Neutrophil (primary cell): ENCODE results near the gene GID4.

Experiments used
- H3K27ac ChIP-seq: fragments of 200-600 bp; sonication (generic); 2 replicates; pipeline ENCODE4 v1.5.1; 2016; ENCODE audit warnings: mild to moderate bottlenecking, moderate library complexity
- H3K27me3 ChIP-seq: fragments of 200-600 bp; sonication (generic); 2 replicates; pipeline ENCODE4 v1.6.0; 2016; ENCODE audit warnings: mild to moderate bottlenecking
- H3K36me3 ChIP-seq: fragments of 200-600 bp; sonication (generic); 2 replicates; pipeline ENCODE4 v1.5.1; 2017
- H3K4me1 ChIP-seq, 2 experiments: fragments of 200-600 bp in 1 of 2; sonication (generic) in 1 of 2; 1 replicate in 1 of 2; 2 replicates in 1 of 2; pipeline versions ENCODE4 v1.5.1 to v1.6.1; 2013 to 2016; ENCODE audit warnings: low read depth in 1 of 2, low read length in 1 of 2, mild to moderate bottlenecking in 1 of 2, moderate library complexity in 1 of 2; ENCODE audit not compliant: control insufficient read depth in 1 of 2, insufficient read depth in 1 of 2
- H3K4me3 ChIP-seq, 2 experiments: fragments of 200-600 bp in 1 of 2; sonication (generic) in 1 of 2; 1 replicate in 1 of 2; 2 replicates in 1 of 2; pipeline ENCODE4 v1.5.1; 2013 to 2016; ENCODE audit warnings: low read depth in 1 of 2, low read length in 1 of 2, mild to moderate bottlenecking in 1 of 2, moderate library complexity in 1 of 2
- H3K9me3 ChIP-seq: fragments of 200-600 bp; sonication (generic); 2 replicates; pipeline ENCODE4 v1.5.1; 2016
- TF ChIP-seq, protein P1 (sequence below): fragments of 200-600 bp; sonication (generic); IDR thresholded peaks from 2 replicates; pipeline ENCODE4 v1.5.1; 2016; ENCODE audit warnings: antibody characterized with exemption

Gene GID4

DNA sequence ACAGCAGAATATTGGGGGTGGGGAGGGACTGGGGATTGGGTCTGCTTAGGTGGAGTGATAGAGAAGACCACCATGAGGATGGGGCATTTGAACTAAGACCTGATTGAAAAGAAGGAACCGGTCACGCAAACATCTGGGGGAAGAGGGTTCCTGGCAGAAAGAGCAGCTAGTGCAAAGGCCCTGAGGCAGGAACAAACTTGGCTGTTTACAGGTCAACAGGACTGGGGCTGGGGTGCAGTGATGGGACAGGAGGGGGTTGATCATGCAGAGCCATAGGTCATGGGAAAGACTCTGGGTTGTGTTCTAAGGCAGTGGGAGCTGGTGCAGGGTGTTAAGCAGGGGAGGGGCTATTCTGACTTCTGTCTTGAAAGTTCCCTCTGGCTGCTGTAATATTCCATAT, 50.4 kb downstream of the GID4 start:
- Histone ChIP-seq H3K27ac (no peak overlapping the region), H3K4me3 (no peak overlapping the region)

DNA sequence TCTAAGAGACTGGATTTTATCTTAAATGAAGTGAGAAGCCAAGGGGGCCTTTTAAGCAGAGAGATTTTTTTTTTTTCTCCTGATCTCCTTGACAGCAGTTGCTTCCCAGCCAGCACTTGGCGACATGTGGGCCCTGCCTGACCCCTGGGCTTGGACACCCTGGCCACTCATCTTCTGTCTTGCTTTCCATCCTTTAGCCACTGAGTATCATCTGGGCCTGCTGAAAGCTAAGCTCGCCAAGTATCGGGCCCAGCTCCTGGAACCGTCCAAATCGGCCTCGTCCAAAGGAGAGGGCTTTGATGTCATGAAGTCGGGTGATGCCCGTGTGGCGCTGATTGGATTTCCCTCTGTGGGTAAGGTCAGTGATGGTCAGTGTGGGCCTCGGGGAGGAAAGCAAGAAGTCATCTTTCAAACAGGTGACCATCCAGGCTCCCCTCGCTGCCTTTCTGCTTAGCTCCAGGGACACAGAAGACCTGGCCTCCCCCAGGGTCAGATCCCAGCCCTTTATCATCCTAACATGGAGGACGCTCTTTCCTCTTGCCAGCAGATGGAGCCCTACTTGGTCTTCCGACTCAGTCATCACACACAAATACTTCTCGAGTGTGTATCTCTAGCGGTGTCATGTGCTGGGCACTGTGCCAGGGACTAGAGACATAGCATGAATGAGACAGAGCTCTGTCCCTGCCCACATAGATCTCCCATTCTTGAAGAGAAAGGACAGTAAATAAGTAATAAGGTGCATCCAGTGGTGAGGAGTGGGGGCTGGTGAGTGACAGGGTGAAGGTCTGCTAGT, 54.6 kb downstream of the GID4 start:
- Histone ChIP-seq H3K4me3 (no peak overlapping the region), H3K9me3 (no peaks in the 10 kb centered on the region), H3K36me3 (peaks cover 43% of the 10 kb centered on the region), H3K27ac (no peak overlapping the region), H3K27me3 (no peaks in the 10 kb centered on the region), H3K4me1 (no peaks in the 10 kb centered on the region)
- TF ChIP-seq, protein P1, sequence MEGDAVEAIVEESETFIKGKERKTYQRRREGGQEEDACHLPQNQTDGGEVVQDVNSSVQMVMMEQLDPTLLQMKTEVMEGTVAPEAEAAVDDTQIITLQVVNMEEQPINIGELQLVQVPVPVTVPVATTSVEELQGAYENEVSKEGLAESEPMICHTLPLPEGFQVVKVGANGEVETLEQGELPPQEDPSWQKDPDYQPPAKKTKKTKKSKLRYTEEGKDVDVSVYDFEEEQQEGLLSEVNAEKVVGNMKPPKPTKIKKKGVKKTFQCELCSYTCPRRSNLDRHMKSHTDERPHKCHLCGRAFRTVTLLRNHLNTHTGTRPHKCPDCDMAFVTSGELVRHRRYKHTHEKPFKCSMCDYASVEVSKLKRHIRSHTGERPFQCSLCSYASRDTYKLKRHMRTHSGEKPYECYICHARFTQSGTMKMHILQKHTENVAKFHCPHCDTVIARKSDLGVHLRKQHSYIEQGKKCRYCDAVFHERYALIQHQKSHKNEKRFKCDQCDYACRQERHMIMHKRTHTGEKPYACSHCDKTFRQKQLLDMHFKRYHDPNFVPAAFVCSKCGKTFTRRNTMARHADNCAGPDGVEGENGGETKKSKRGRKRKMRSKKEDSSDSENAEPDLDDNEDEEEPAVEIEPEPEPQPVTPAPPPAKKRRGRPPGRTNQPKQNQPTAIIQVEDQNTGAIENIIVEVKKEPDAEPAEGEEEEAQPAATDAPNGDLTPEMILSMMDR, result no peak

More for the DNA sequence above, 50.4 kb downstream of the GID4 start:
- H3K27me3 ChIP-seq, result no peaks in the 10 kb centered on the region
- H3K36me3 ChIP-seq, result peaks cover 10% of the 10 kb centered on the region
- H3K4me1 ChIP-seq, result peaks cover 11 to 12% of the 10 kb centered on the region in 2 experiments
- TF ChIP-seq, protein P1, result no peak
- no peaks in the 10 kb centered on the region for H3K9me3 ChIP-seq

DNA sequence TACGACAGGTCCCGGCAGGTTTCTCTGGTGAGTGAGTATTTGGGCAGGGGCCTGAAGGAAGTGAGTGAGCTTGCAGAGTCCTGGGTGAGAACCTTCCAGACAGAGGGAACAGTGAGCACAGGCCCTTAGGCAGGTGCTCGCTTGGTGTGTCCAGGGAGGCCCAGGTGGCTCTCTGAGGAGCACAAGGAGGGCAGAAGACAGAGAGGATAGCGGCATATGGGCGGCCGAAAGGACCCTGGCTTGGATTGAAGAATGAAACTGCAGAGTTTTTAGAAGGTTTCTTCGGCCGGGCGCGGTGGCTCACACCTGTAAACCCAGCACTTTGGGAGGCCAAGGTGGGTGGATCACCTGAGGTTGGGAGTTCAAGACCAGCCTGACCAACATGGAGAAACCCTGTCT, 55.2 kb downstream of the GID4 start:
- H3K9me3 ChIP-seq, result no peaks in the 10 kb centered on the region
- no peak overlapping the region for H3K4me3 ChIP-seq
- H3K36me3 ChIP-seq, result peaks cover 48% of the 10 kb centered on the region
- no peaks in the 10 kb centered on the region for H3K27me3 ChIP-seq
- TF ChIP-seq, protein P1, result no peak
- H3K4me1 ChIP-seq, result no peaks in the 10 kb centered on the region
- H3K27ac ChIP-seq, result no peak overlapping the region

DNA sequence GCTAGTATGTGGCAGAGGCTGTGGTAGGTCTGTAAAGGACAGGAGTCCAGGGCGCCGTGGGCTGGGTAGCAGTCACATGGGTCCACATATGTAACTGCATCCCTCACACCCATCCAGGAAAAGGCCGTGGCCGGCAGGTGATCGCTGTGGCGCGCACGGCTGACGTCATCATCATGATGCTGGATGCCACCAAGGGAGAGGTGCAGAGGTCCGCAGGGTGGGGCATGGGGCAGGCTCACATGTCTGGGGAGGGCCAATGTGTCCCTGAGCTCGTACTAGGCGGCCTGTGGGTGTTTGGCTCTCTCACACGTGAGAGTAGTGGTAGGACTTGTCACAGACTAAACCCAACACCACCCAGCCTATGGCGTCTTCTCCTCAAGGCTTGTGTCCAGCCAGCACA, 60.3 kb downstream of the GID4 start:
- no peak overlapping the region for H3K27ac ChIP-seq
- H3K36me3 ChIP-seq, result peaks cover 79% of the 10 kb centered on the region
- H3K27me3 ChIP-seq, result no peaks in the 10 kb centered on the region
- H3K4me3 ChIP-seq, result no peak overlapping the region
- TF ChIP-seq, protein P1, result no peak
- peaks cover 0 to 3% of the 10 kb centered on the region in 2 experiments for H3K4me1 ChIP-seq
- no peaks in the 10 kb centered on the region for H3K9me3 ChIP-seq

DNA sequence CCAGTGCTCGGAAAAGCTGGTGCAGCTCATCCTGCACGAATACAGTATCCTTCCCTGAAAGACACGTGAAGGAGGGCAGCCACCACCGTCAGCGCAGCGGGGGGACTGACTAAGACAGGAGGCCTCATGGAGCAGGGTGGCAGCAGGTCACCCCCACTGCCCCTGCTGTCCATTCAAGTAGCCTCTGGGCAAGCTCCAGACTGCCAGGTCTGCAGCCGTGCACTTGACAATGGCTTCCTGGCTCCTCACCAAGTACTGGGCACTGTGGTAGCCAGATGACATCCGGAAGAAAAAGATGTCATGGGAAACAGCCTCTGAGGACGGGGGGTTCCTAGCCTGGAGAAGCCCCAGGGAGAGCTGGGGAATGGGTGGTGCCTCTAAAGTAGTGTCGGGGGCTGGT, 61.4 kb downstream of the GID4 start:
- H3K27ac ChIP-seq, result no peak overlapping the region
- TF ChIP-seq, protein P1, result no peak
- peaks cover 0 to 3% of the 10 kb centered on the region in 2 experiments for H3K4me1 ChIP-seq
- H3K27me3 ChIP-seq, result no peaks in the 10 kb centered on the region
- peaks cover 85% of the 10 kb centered on the region for H3K36me3 ChIP-seq
- H3K4me3 ChIP-seq, result no peak overlapping the region
- no peaks in the 10 kb centered on the region for H3K9me3 ChIP-seq
